ENCODE data around the gene FAM110C.
"Not testable (repeated sequence)": the region's sequence is repeated elsewhere in the genome, so short reads cannot be mapped to it uniquely, and the experiment has no call there.

The FAM110C gene

GRCh38 chr2:68637-69036, 22.3 kb upstream of the FAM110C start:
- not testable (repeated sequence) for H3K9ac ChIP-seq (ENCODE audit: low read depth in 1 of 2, low read length in 2 of 2); H3K27ac ChIP-seq (ENCODE audit: low read depth, low read length); H3K4me3 ChIP-seq (ENCODE audit: low read depth in 1 of 2, low read length in 2 of 2); H3K9me3 ChIP-seq (ENCODE audit: control insufficient read depth in 1 of 2, low read length in 2 of 2); H3K36me3 ChIP-seq (ENCODE audit: control insufficient read depth in 1 of 2, insufficient read depth in 2 of 2, low read length in 2 of 2); H3K4me1 ChIP-seq (ENCODE audit: control insufficient read depth in 1 of 2, insufficient read depth in 2 of 2, low read length in 2 of 2); H3K27me3 ChIP-seq (ENCODE audit: control insufficient read depth in 1 of 2, insufficient read depth in 2 of 2, low read length in 2 of 2)

GRCh38 chr2:66853-67252, 20.5 kb upstream of the FAM110C start:
- Histone ChIP-seq H3K9ac (ENCODE audit: low read depth in 1 of 2, low read length in 2 of 2) (no peak overlapping the region), H3K4me1 (ENCODE audit: control insufficient read depth in 1 of 2, insufficient read depth in 2 of 2, low read length in 2 of 2) (peaks cover 6 to 7% of the 10 kb centered on the region in 2 donors), H3K9me3 (ENCODE audit: control insufficient read depth in 1 of 2, low read length in 2 of 2) (no peaks in the 10 kb centered on the region), H3K27ac (ENCODE audit: low read depth, low read length) (no peak overlapping the region), H3K36me3 (ENCODE audit: control insufficient read depth in 1 of 2, insufficient read depth in 2 of 2, low read length in 2 of 2) (no peaks in the 10 kb centered on the region), H3K4me3 (ENCODE audit: low read depth in 1 of 2, low read length in 2 of 2) (no peak overlapping the region), H3K27me3 (ENCODE audit: control insufficient read depth in 1 of 2, insufficient read depth in 2 of 2, low read length in 2 of 2) (no peaks in the 10 kb centered on the region)

GRCh38 chr2:65121-65520, 18.8 kb upstream of the FAM110C start:
- H3K9ac ChIP-seq (ENCODE audit: low read depth in 1 of 2, low read length in 2 of 2), result no peak overlapping the region
- H3K27ac ChIP-seq (ENCODE audit: low read depth, low read length), result no peak overlapping the region
- H3K36me3 ChIP-seq (ENCODE audit: control insufficient read depth in 1 of 2, insufficient read depth in 2 of 2, low read length in 2 of 2), result no peaks in the 10 kb centered on the region
- no peak overlapping the region for H3K4me3 ChIP-seq (ENCODE audit: low read depth in 1 of 2, low read length in 2 of 2)
- no peaks in the 10 kb centered on the region for H3K27me3 ChIP-seq (ENCODE audit: control insufficient read depth in 1 of 2, insufficient read depth in 2 of 2, low read length in 2 of 2)
- peaks cover 6 to 7% of the 10 kb centered on the region in 2 donors for H3K4me1 ChIP-seq (ENCODE audit: control insufficient read depth in 1 of 2, insufficient read depth in 2 of 2, low read length in 2 of 2)
- no peaks in the 10 kb centered on the region for H3K9me3 ChIP-seq (ENCODE audit: control insufficient read depth in 1 of 2, low read length in 2 of 2)

GRCh38 chr2:55587-56448, 9.5 kb upstream of the FAM110C start:
- H3K36me3 ChIP-seq (ENCODE audit: control insufficient read depth in 1 of 2, insufficient read depth in 2 of 2, low read length in 2 of 2), result no peaks in the 10 kb centered on the region
- H3K4me3 ChIP-seq (ENCODE audit: low read depth in 1 of 2, low read length in 2 of 2), result no peak overlapping the region
- H3K27me3 ChIP-seq (ENCODE audit: control insufficient read depth in 1 of 2, insufficient read depth in 2 of 2, low read length in 2 of 2), result no peaks in the 10 kb centered on the region
- no peaks in the 10 kb centered on the region for H3K4me1 ChIP-seq (ENCODE audit: control insufficient read depth in 1 of 2, insufficient read depth in 2 of 2, low read length in 2 of 2)
- H3K27ac ChIP-seq (ENCODE audit: low read depth, low read length), result no peak overlapping the region
- peaks cover 10 to 23% of the 10 kb centered on the region in 2 donors for H3K9me3 ChIP-seq (ENCODE audit: control insufficient read depth in 1 of 2, low read length in 2 of 2)
- H3K9ac ChIP-seq (ENCODE audit: low read depth in 1 of 2, low read length in 2 of 2), result no peak overlapping the region

GRCh38 chr2:51613-52012, 5.3 kb upstream of the FAM110C start:
- no peaks in the 10 kb centered on the region for H3K9me3 ChIP-seq (ENCODE audit: control insufficient read depth in 1 of 2, low read length in 2 of 2)
- no peak overlapping the region for H3K9ac ChIP-seq (ENCODE audit: low read depth in 1 of 2, low read length in 2 of 2)
- H3K27me3 ChIP-seq (ENCODE audit: control insufficient read depth in 1 of 2, insufficient read depth in 2 of 2, low read length in 2 of 2), result peaks cover 4 to 6% of the 10 kb centered on the region in 2 donors
- H3K4me1 ChIP-seq (ENCODE audit: control insufficient read depth in 1 of 2, insufficient read depth in 2 of 2, low read length in 2 of 2), result peaks cover 8 to 11% of the 10 kb centered on the region in 2 donors
- no peak overlapping the region for H3K27ac ChIP-seq (ENCODE audit: low read depth, low read length)
- no peaks in the 10 kb centered on the region for H3K36me3 ChIP-seq (ENCODE audit: control insufficient read depth in 1 of 2, insufficient read depth in 2 of 2, low read length in 2 of 2)
- H3K4me3 ChIP-seq (ENCODE audit: low read depth in 1 of 2, low read length in 2 of 2), result no peak overlapping the region

- H3K27ac ChIP-seq (ENCODE audit: low read depth, low read length), result no peak overlapping the region
- no peaks in the 10 kb centered on the region for H3K36me3 ChIP-seq (ENCODE audit: control insufficient read depth in 1 of 2, insufficient read depth in 2 of 2, low read length in 2 of 2)
- H3K4me1 ChIP-seq (ENCODE audit: control insufficient read depth in 1 of 2, insufficient read depth in 2 of 2, low read length in 2 of 2), result peaks cover 11 to 15% of the 10 kb centered on the region in 2 donors
- H3K9me3 ChIP-seq (ENCODE audit: control insufficient read depth in 1 of 2, low read length in 2 of 2), result no peaks in the 10 kb centered on the region
- peak overlapping the region; percentile 68 for H3K4me3 ChIP-seq (ENCODE audit: low read depth in 1 of 2, low read length in 2 of 2)
- no peak overlapping the region for H3K9ac ChIP-seq (ENCODE audit: low read depth in 1 of 2, low read length in 2 of 2)
- H3K27me3 ChIP-seq (ENCODE audit: control insufficient read depth in 1 of 2, insufficient read depth in 2 of 2, low read length in 2 of 2), result peaks cover 6 to 10% of the 10 kb centered on the region in 2 donors
Measured at GRCh38 chr2:47737-48136, 1.4 kb upstream of the FAM110C start.

GRCh38 chr2:47346-47725, 1.0 kb upstream of the FAM110C start:
- H3K9me3 ChIP-seq (ENCODE audit: control insufficient read depth in 1 of 2, low read length in 2 of 2), result no peaks in the 10 kb centered on the region
- H3K27ac ChIP-seq (ENCODE audit: low read depth, low read length), result peak overlapping the region; percentile 84
- H3K36me3 ChIP-seq (ENCODE audit: control insufficient read depth in 1 of 2, insufficient read depth in 2 of 2, low read length in 2 of 2), result no peaks in the 10 kb centered on the region
- H3K27me3 ChIP-seq (ENCODE audit: control insufficient read depth in 1 of 2, insufficient read depth in 2 of 2, low read length in 2 of 2), result peaks cover 6 to 10% of the 10 kb centered on the region in 2 donors
- H3K4me3 ChIP-seq (ENCODE audit: low read depth in 1 of 2, low read length in 2 of 2), result peak overlapping the region; percentile 68
- H3K4me1 ChIP-seq (ENCODE audit: control insufficient read depth in 1 of 2, insufficient read depth in 2 of 2, low read length in 2 of 2), result peaks cover 11 to 16% of the 10 kb centered on the region in 2 donors
- peak overlapping the region; percentile 54 to 75 for H3K9ac ChIP-seq (ENCODE audit: low read depth in 1 of 2, low read length in 2 of 2)

GRCh38 chr2:46131-46470, 204 bp downstream of the FAM110C start:
- H3K9ac ChIP-seq (ENCODE audit: low read depth in 1 of 2, low read length in 2 of 2), result peak overlapping the region; percentile 71 to 79
- peak overlapping the region; percentile 78 to 83 for H3K4me3 ChIP-seq (ENCODE audit: low read depth in 1 of 2, low read length in 2 of 2)
- no peaks in the 10 kb centered on the region for H3K36me3 ChIP-seq (ENCODE audit: control insufficient read depth in 1 of 2, insufficient read depth in 2 of 2, low read length in 2 of 2)
- H3K27me3 ChIP-seq (ENCODE audit: control insufficient read depth in 1 of 2, insufficient read depth in 2 of 2, low read length in 2 of 2), result peaks cover 6 to 10% of the 10 kb centered on the region in 2 donors
- peaks cover 19 to 22% of the 10 kb centered on the region in 2 donors for H3K4me1 ChIP-seq (ENCODE audit: control insufficient read depth in 1 of 2, insufficient read depth in 2 of 2, low read length in 2 of 2)
- no peaks in the 10 kb centered on the region for H3K9me3 ChIP-seq (ENCODE audit: control insufficient read depth in 1 of 2, low read length in 2 of 2)
- H3K27ac ChIP-seq (ENCODE audit: low read depth, low read length), result peak overlapping the region; percentile 72

GRCh38 chr2:45342-46130, 769 bp downstream of the FAM110C start:
- peaks cover 6 to 10% of the 10 kb centered on the region in 2 donors for H3K27me3 ChIP-seq (ENCODE audit: control insufficient read depth in 1 of 2, insufficient read depth in 2 of 2, low read length in 2 of 2)
- H3K9me3 ChIP-seq (ENCODE audit: control insufficient read depth in 1 of 2, low read length in 2 of 2), result no peaks in the 10 kb centered on the region
- H3K4me1 ChIP-seq (ENCODE audit: control insufficient read depth in 1 of 2, insufficient read depth in 2 of 2, low read length in 2 of 2), result peaks cover 24 to 28% of the 10 kb centered on the region in 2 donors
- H3K4me3 ChIP-seq (ENCODE audit: low read depth in 1 of 2, low read length in 2 of 2), result peak overlapping the region; percentile 78 to 83
- H3K9ac ChIP-seq (ENCODE audit: low read depth in 1 of 2, low read length in 2 of 2), result peak overlapping the region; percentile 71 to 79
- peaks cover 0 to 1% of the 10 kb centered on the region in 2 donors for H3K36me3 ChIP-seq (ENCODE audit: control insufficient read depth in 1 of 2, insufficient read depth in 2 of 2, low read length in 2 of 2)
- peak overlapping the region; percentile 72 for H3K27ac ChIP-seq (ENCODE audit: low read depth, low read length)

- no peaks in the 10 kb centered on the region for H3K9me3 ChIP-seq (ENCODE audit: control insufficient read depth in 1 of 2, low read length in 2 of 2)
- H3K4me3 ChIP-seq (ENCODE audit: low read depth in 1 of 2, low read length in 2 of 2), result peak overlapping the region; percentile 78 to 83
- H3K9ac ChIP-seq (ENCODE audit: low read depth in 1 of 2, low read length in 2 of 2), result peak overlapping the region; percentile 71 to 79
- peaks cover 6 to 10% of the 10 kb centered on the region in 2 donors for H3K27me3 ChIP-seq (ENCODE audit: control insufficient read depth in 1 of 2, insufficient read depth in 2 of 2, low read length in 2 of 2)
- peaks cover 0 to 3% of the 10 kb centered on the region in 2 donors for H3K36me3 ChIP-seq (ENCODE audit: control insufficient read depth in 1 of 2, insufficient read depth in 2 of 2, low read length in 2 of 2)
- H3K4me1 ChIP-seq (ENCODE audit: control insufficient read depth in 1 of 2, insufficient read depth in 2 of 2, low read length in 2 of 2), result peaks cover 27 to 30% of the 10 kb centered on the region in 2 donors
- peak overlapping the region; percentile 72 for H3K27ac ChIP-seq (ENCODE audit: low read depth, low read length)
Measured at GRCh38 chr2:44748-45341, 1.5 kb downstream of the FAM110C start.

All from duodenal mucosa (tissue), 2 donors.